Upper lobe of left lung (tissue), 6 donors: Measurements from ENCODE around the gene BICRAL. TPM values are rescaled to one million over a fixed set of nuclear protein-coding genes. Genes with fewer than 3 reads are reported as not detected.
A peak's percentile ranks its signal among the peaks of the same experiment; 100 is the strongest.
"Not testable (repeated sequence)": the region's sequence is repeated elsewhere in the genome, so short reads cannot be mapped to it uniquely, and the experiment has no call there.

ENCODE experiments used
- ATAC-seq, 2 donors: fragments of 200-7000 bp; cut with Tn5 transposase; one replicate each; pipeline ENCODE4 v1.9.1; 2022; ENCODE audit warnings: mild to moderate bottlenecking in 2 of 2, moderate library complexity in 2 of 2; ENCODE audit not compliant: low FRiP score in 2 of 2
- DNase-seq, 2 donors: peaks; one replicate each; pipeline ENCODE4 v3.0.0-alpha.2; 2019 to 2020
- H3K27ac ChIP-seq, 4 donors: fragments of 200-600 bp; sonication (generic); one replicate each; pipeline ENCODE4 v1.5.1; 2016 to 2019
- H3K27me3 ChIP-seq, 4 donors: fragments of 200-600 bp; sonication (generic); one replicate each; pipeline ENCODE4 v1.5.1; 2017 to 2019
- H3K36me3 ChIP-seq, 4 donors: fragments of 200-600 bp; sonication (generic); one replicate each; pipeline ENCODE4 v1.5.1; 2016 to 2019
- H3K4me1 ChIP-seq, 4 donors: fragments of 200-600 bp; sonication (generic); one replicate each; pipeline ENCODE4 v1.5.1; 2018 to 2019
- H3K4me3 ChIP-seq, 4 donors: fragments of 200-600 bp; sonication (generic); one replicate each; pipeline ENCODE4 v1.5.1; 2017 to 2019; ENCODE audit warnings: mild to moderate bottlenecking in 2 of 4, moderate library complexity in 1 of 4
- H3K9me3 ChIP-seq, 4 donors: fragments of 200-600 bp; sonication (generic); one replicate each; pipeline ENCODE4 v1.5.1; 2018 to 2019
- EP300 ChIP-seq, 4 donors: sonication (generic); formaldehyde crosslinking; IDR thresholded peaks; one replicate each; pipeline ENCODE4 v1.5.1; 2017; ENCODE audit warnings: antibody characterized with exemption in 4 of 4, control low read depth in 2 of 4
- POLR2A ChIP-seq, 4 donors: fragments of 450-650 bp; IDR thresholded peaks; one replicate each; pipeline ENCODE4 v1.5.1; 2016 to 2017; ENCODE audit warnings: antibody characterized with exemption in 4 of 4, mild to moderate bottlenecking in 2 of 4
- POLR2AphosphoS5 ChIP-seq, 2 donors: sonication (generic); formaldehyde crosslinking; IDR thresholded peaks; one replicate each; pipeline ENCODE4 v1.5.1; 2017; ENCODE audit warnings: antibody characterized with exemption in 2 of 2
- WGBS, 2 donors: methylation state at CpG; one replicate each; pipeline ENCODE4 v1.1.5; 2017 to 2018; 5-methylcytosine and 5-hydroxymethylcytosine counted together
- total RNA-seq, 6 donors: library from RNA; depleted of rRNA in 4 of 6; stranded (reverse); fragments of >200 nt in 4 of 6; gene quantifications; one replicate each; pipeline versions ENCODE4 v1.1.0 to v1.2.1, GENCODE V29; 2016 to 2021
- TF ChIP-seq, protein P1 (sequence below), 6 experiments: fragments of 450-650 bp in 4 of 6; fragments of 200-600 bp in 2 of 6; sonication (generic) in 2 of 6; IDR thresholded peaks; one replicate each; pipeline ENCODE4 v1.5.1; 2016 to 2019; ENCODE audit warnings: antibody characterized with exemption in 6 of 6
- donor health status: DM: no; HTN: no; CAD: no; lungs with moderate emphysema.
- donor health status: DM: no; HTN: yes; CAD: no; lungs with severe emphysema.

Gene BICRAL
- total RNA-seq, 6 donors from 2014 or later, result 11.1 to 23.8 (median 14.9) TPM

- 50 to 61% methylated on average over 10 of the region's 10 CpGs for WGBS, 2 donors
- Histone ChIP-seq H3K4me3 (peak overlapping the region in 2 of 4 donors; percentile 17 to 20), H3K4me1 (peaks cover 16 to 46% (median 28%) of the 10 kb centered on the region in 4 donors), H3K27ac (peak overlapping the region; percentile 66 to 83 (median 76))
- TF ChIP-seq POLR2AphosphoS5 (IDR thresholded peaks at IDR 0.05) (peak in 1 of 2 donors; percentile 27), POLR2A (IDR thresholded peaks at IDR 0.05) (peak in 1 of 4 donors; percentile 56)
- ATAC-seq, result peak; percentile 50 to 78
- H3K27me3 ChIP-seq, H3K36me3 ChIP-seq, H3K9me3 ChIP-seq: not testable (repeated sequence)
- DNase-seq, result peak in 1 of 2 donors; percentile 64
Observed at GRCh38 chr6:42774821-42775487, 6.9 kb upstream of the BICRAL start.

DNA sequence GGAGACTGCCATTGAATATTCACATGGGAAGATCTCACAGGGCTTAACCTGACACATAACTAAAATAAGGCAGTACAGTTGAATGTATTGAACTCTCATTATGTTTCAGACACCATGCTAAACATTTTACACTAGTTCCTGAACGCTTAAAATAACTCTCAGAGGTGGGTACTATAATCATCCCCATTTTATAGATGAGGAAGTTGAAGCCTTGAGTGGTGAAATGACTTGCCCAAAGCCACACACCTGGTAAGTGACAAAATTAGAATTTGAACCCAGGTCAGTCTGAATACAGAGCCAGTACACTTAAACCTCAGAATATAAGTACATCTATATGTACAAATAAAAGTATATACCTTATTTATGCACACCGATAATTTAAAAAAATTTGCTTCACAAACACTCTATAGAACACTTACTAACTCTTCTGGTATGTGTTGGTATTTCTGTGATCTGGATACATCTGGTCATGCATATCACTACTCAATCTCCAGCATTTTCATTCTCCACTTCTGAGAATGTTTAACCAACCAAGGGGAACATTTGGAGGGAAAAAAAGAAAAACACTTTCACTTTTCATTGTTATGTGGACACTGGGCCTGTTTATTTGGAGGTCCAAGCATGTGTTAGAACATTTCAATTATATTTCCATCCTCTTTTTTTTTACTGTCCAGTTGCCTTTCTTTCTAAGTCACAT lies 4.6 kb upstream of the BICRAL start:
- H3K27me3 ChIP-seq, result no peaks in the 10 kb centered on the region
- TF ChIP-seq, protein P1, sequence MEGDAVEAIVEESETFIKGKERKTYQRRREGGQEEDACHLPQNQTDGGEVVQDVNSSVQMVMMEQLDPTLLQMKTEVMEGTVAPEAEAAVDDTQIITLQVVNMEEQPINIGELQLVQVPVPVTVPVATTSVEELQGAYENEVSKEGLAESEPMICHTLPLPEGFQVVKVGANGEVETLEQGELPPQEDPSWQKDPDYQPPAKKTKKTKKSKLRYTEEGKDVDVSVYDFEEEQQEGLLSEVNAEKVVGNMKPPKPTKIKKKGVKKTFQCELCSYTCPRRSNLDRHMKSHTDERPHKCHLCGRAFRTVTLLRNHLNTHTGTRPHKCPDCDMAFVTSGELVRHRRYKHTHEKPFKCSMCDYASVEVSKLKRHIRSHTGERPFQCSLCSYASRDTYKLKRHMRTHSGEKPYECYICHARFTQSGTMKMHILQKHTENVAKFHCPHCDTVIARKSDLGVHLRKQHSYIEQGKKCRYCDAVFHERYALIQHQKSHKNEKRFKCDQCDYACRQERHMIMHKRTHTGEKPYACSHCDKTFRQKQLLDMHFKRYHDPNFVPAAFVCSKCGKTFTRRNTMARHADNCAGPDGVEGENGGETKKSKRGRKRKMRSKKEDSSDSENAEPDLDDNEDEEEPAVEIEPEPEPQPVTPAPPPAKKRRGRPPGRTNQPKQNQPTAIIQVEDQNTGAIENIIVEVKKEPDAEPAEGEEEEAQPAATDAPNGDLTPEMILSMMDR (IDR thresholded peaks at IDR 0.05), result no peak
- TF ChIP-seq EP300 (IDR thresholded peaks at IDR 0.05) (no peak), POLR2A (IDR thresholded peaks at IDR 0.05) (no peak), POLR2AphosphoS5 (IDR thresholded peaks at IDR 0.05) (no peak)
- no peaks in the 10 kb centered on the region for H3K9me3 ChIP-seq
- no peak for DNase-seq
- peak overlapping the region in 2 of 4 donors; percentile 9 to 32 for H3K27ac ChIP-seq
- no peak for ATAC-seq
- peaks cover 15 to 41% (median 20%) of the 10 kb centered on the region in 4 donors for H3K4me1 ChIP-seq
- 75 to 77% methylated on average over 2 of the region's 2 CpGs for WGBS, 2 donors
- H3K4me3 ChIP-seq, result no peak overlapping the region
- H3K36me3 ChIP-seq, result no peaks in the 10 kb centered on the region

DNA sequence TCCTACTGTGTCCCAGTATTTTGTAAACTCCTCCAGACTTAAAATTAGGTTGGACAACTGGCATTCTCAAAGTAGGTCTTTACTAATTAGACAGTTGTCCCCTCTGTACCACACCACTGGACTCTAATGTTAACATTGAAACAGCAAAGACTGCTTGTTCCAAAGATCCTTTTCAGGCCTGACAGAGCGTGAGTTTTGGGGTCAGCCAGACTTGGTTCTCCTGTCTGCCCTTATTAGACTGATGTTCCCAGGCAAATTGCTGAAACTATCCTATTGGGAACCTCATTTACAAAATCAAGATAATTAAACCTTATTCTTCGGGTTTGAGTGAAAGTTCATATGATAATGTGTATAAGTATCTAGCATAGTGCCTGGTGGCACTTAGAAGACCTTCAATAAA lies 3.7 kb upstream of the BICRAL start:
- DNase-seq (no peak), ATAC-seq (no peak)
- peak overlapping the region in 2 of 4 donors; percentile 3 to 32 for H3K27ac ChIP-seq
- peaks cover 15 to 41% (median 20%) of the 10 kb centered on the region in 4 donors for H3K4me1 ChIP-seq
- H3K4me3 ChIP-seq, result no peak overlapping the region
- H3K9me3 ChIP-seq, result no peaks in the 10 kb centered on the region
- TF ChIP-seq, protein P1 (IDR thresholded peaks at IDR 0.05), result no peak
- TF ChIP-seq POLR2A (IDR thresholded peaks at IDR 0.05) (no peak), POLR2AphosphoS5 (IDR thresholded peaks at IDR 0.05) (no peak), EP300 (IDR thresholded peaks at IDR 0.05) (no peak)
- no peaks in the 10 kb centered on the region for H3K36me3 ChIP-seq
- WGBS, 2 donors, result 93 to 94% methylated on average over 2 of the region's 2 CpGs
- no peaks in the 10 kb centered on the region for H3K27me3 ChIP-seq

- Histone ChIP-seq H3K27me3 (no peaks in the 10 kb centered on the region), H3K27ac (no peak overlapping the region), H3K9me3 (no peaks in the 10 kb centered on the region), H3K4me3 (no peak overlapping the region), H3K36me3 (no peaks in the 10 kb centered on the region), H3K4me1 (peaks cover 12 to 35% (median 14%) of the 10 kb centered on the region in 4 donors)
- ATAC-seq, result no peak
- no peak for TF ChIP-seq POLR2A (IDR thresholded peaks at IDR 0.05)
- 83 to 92% methylated on average over 6 of the region's 6 CpGs for WGBS, 2 donors
- no peak for DNase-seq
Observed at GRCh38 chr6:42779521-42779920, 2.3 kb upstream of the BICRAL start.

- WGBS, 2 donors, result 0 to 1% methylated on average over 4 of the region's 4 CpGs
- peaks cover 20 to 44% (median 23%) of the 10 kb centered on the region in 4 donors for H3K4me1 ChIP-seq
- peak overlapping the region; percentile 100 for H3K27ac ChIP-seq
- H3K27me3 ChIP-seq, result no peaks in the 10 kb centered on the region
- H3K4me3 ChIP-seq, result peak overlapping the region in 3 of 4 donors; percentile 72
- ATAC-seq (no peak), DNase-seq (no peak)
- no peaks in the 10 kb centered on the region for H3K36me3 ChIP-seq
- no peak for TF ChIP-seq EP300 (IDR thresholded peaks at IDR 0.05)
- no peak for TF ChIP-seq POLR2AphosphoS5 (IDR thresholded peaks at IDR 0.05)
- TF ChIP-seq, protein P1 (IDR thresholded peaks at IDR 0.05), result no peak
- TF ChIP-seq POLR2A (IDR thresholded peaks at IDR 0.05), result no peak
- no peaks in the 10 kb centered on the region for H3K9me3 ChIP-seq
Observed at GRCh38 chr6:42781546-42781795, 381 bp upstream of the BICRAL start.
